H7 (cell line): ENCODE measurements around the gene PROK2. TPM values are rescaled to one million over a fixed set of nuclear protein-coding genes. Genes with fewer than 3 reads are reported as not detected.

Experiments
- DNase-seq: peaks from one replicate; pipeline ENCODE4 v3.0.0; 2012
- H3K27me3 ChIP-seq: 2 replicates; pipeline ENCODE4 v1.6.0; 2011; ENCODE audit warnings: mild to moderate bottlenecking, low read length; ENCODE audit not compliant: control insufficient read depth, insufficient read depth
- H3K36me3 ChIP-seq: replicated peaks from 2 replicates; pipeline ENCODE4 v1.5.1; 2011; ENCODE audit warnings: low read length; ENCODE audit not compliant: control insufficient read depth, insufficient read depth
- H3K4me3 ChIP-seq: 2 replicates; pipeline ENCODE4 v1.5.1; 2011; ENCODE audit warnings: low read depth, mild to moderate bottlenecking, control low read depth, low read length, moderate library complexity; ENCODE audit not compliant: insufficient read depth
- total RNA-seq: library from RNA; depleted of rRNA; stranded (reverse); fragments of >200 nt; shearing (Covaris generic); gene quantifications from 2 replicates; pipeline ENCODE4 v1.2.3, GENCODE V29; 2014

Gene PROK2
- total RNA-seq, 1 experiment from 2014 or later = 2.7 TPM

- Histone ChIP-seq H3K27me3 (no peaks in the 10 kb centered on the region; the same call in 1 of the 2 replicates), H3K4me3 (no peak overlapping the region), H3K36me3 (no peaks in the 10 kb centered on the region)
- no peak for DNase-seq
These were observed 18.3 kb upstream of the PROK2 start for GRCh38 chr3:71803248-71803647.

- no peak for DNase-seq
- Histone ChIP-seq H3K4me3 (no peak overlapping the region), H3K36me3 (no peaks in the 10 kb centered on the region), H3K27me3 (no peaks in the 10 kb centered on the region; the same call in 1 of the 2 replicates)
These were observed 17.0 kb upstream of the PROK2 start for GRCh38 chr3:71801986-71802385.

GRCh38 chr3:71800023-71800422 is 15.1 kb upstream of the PROK2 start:
- DNase-seq = no peak
- Histone ChIP-seq H3K36me3 (no peaks in the 10 kb centered on the region), H3K4me3 (no peak overlapping the region), H3K27me3 (no peaks in the 10 kb centered on the region; the same call in 1 of the 2 replicates)

- DNase-seq = no peak
- Histone ChIP-seq H3K36me3 (no peaks in the 10 kb centered on the region), H3K27me3 (no peaks in the 10 kb centered on the region), H3K4me3 (no peak overlapping the region)
These were observed 12.5 kb upstream of the PROK2 start for GRCh38 chr3:71797455-71797854.

GRCh38 chr3:71796290-71796689 is 11.3 kb upstream of the PROK2 start:
- H3K4me3 ChIP-seq = no peak overlapping the region
- no peaks in the 10 kb centered on the region for H3K36me3 ChIP-seq
- DNase-seq = no peak
- H3K27me3 ChIP-seq = no peaks in the 10 kb centered on the region

- Histone ChIP-seq H3K27me3 (peaks cover 7% of the 10 kb centered on the region; the same call in 1 of the 2 replicates), H3K4me3 (no peak overlapping the region), H3K36me3 (no peaks in the 10 kb centered on the region)
- DNase-seq = no peak
These were observed 6.7 kb upstream of the PROK2 start for GRCh38 chr3:71791634-71792033.

- Histone ChIP-seq H3K4me3 (no peak overlapping the region), H3K27me3 (peaks cover 22% of the 10 kb centered on the region), H3K36me3 (no peaks in the 10 kb centered on the region)
- DNase-seq = no peak
These were observed 5.0 kb upstream of the PROK2 start for GRCh38 chr3:71789922-71790321.

- no peaks in the 10 kb centered on the region for H3K36me3 ChIP-seq
- DNase-seq = no peak
- H3K4me3 ChIP-seq = no peak overlapping the region
- peaks cover 42% of the 10 kb centered on the region for H3K27me3 ChIP-seq
These were observed 3.0 kb upstream of the PROK2 start for GRCh38 chr3:71787851-71788405.

- DNase-seq = peak; percentile 18
- Histone ChIP-seq H3K36me3 (no peaks in the 10 kb centered on the region), H3K4me3 (no peak overlapping the region), H3K27me3 (peaks cover 50% of the 10 kb centered on the region)
These were observed 1.6 kb upstream of the PROK2 start for GRCh38 chr3:71786551-71786950.

- H3K27me3 ChIP-seq = peaks cover 50% of the 10 kb centered on the region
- peak; percentile 13 for DNase-seq
- H3K4me3 ChIP-seq = no peak overlapping the region
- H3K36me3 ChIP-seq = no peaks in the 10 kb centered on the region
These were observed 1.2 kb upstream of the PROK2 start for GRCh38 chr3:71786217-71786549.

- DNase-seq = peak; percentile 32
- H3K36me3 ChIP-seq = no peaks in the 10 kb centered on the region
- H3K27me3 ChIP-seq = peaks cover 50% of the 10 kb centered on the region
- peak overlapping the region; percentile 43 for H3K4me3 ChIP-seq
These were observed 726 bp upstream of the PROK2 start for GRCh38 chr3:71785532-71786216.

GRCh38 chr3:71784201-71784913 is 591 bp downstream of the PROK2 start:
- Histone ChIP-seq H3K4me3 (peak overlapping the region; percentile 43), H3K27me3 (peaks cover 50% of the 10 kb centered on the region), H3K36me3 (no peaks in the 10 kb centered on the region)
- peak; percentile 51 for DNase-seq

- Histone ChIP-seq H3K4me3 (no peak overlapping the region), H3K27me3 (peaks cover 50% of the 10 kb centered on the region), H3K36me3 (no peaks in the 10 kb centered on the region)
- DNase-seq = no peak
These were observed 1.8 kb downstream of the PROK2 start for GRCh38 chr3:71783152-71783551.

GRCh38 chr3:71780430-71780829 is 4.5 kb downstream of the PROK2 start:
- Histone ChIP-seq H3K4me3 (no peak overlapping the region), H3K36me3 (no peaks in the 10 kb centered on the region), H3K27me3 (peaks cover 31% of the 10 kb centered on the region)
- DNase-seq = peak; percentile 25
